Right lobe of liver (tissue), 4 donors: Measurements from ENCODE around the gene RSPH4A.

Source experiments
- CTCF ChIP-seq, 4 donors: fragments of 200-600 bp in 3 of 4; fragments of 450-650 bp in 1 of 4; IDR thresholded peaks; one replicate each; pipeline versions ENCODE4 v1.5.1 to v1.8.0; 2016 to 2022; ENCODE audit warnings: antibody characterized with exemption in 4 of 4, mild to moderate bottlenecking in 2 of 4
- POLR2A ChIP-seq: fragments of 450-650 bp; IDR thresholded peaks from one replicate; pipeline ENCODE4 v1.6.1; 2017; ENCODE audit warnings: antibody characterized with exemption, mild to moderate bottlenecking
- donor health status: DM: no; HTN: no; CAD: no.
- donor health status: DM: no; HTN: no; CAD: no.
- donor health status: DM: no; HTN: yes; CAD: no.

GRCh38 chr6:116568111-116568510 lies 48.2 kb upstream of the RSPH4A start:
- TF ChIP-seq POLR2A, result no peak
- TF ChIP-seq CTCF (IDR thresholded peaks at IDR 0.05), result no peak
